VCaP (cell line): ENCODE measurements around the gene HOXA7.

Experiments
- H3K27ac ChIP-seq: fragments of 450-650 bp; 2 replicates; pipeline ENCODE4 v1.5.1; 2017
- TF ChIP-seq, protein P1 (sequence below): fragments of 450-650 bp; conservative IDR thresholded peaks from 2 replicates; pipeline ENCODE4 v1.5.1; 2017; ENCODE audit warnings: mild to moderate bottlenecking, moderate library complexity

Gene HOXA7

GRCh38 chr7:27138472-27138871 lies 18.0 kb downstream of the HOXA7 start:
- H3K27ac ChIP-seq = no peak overlapping the region
- TF ChIP-seq, protein P1, sequence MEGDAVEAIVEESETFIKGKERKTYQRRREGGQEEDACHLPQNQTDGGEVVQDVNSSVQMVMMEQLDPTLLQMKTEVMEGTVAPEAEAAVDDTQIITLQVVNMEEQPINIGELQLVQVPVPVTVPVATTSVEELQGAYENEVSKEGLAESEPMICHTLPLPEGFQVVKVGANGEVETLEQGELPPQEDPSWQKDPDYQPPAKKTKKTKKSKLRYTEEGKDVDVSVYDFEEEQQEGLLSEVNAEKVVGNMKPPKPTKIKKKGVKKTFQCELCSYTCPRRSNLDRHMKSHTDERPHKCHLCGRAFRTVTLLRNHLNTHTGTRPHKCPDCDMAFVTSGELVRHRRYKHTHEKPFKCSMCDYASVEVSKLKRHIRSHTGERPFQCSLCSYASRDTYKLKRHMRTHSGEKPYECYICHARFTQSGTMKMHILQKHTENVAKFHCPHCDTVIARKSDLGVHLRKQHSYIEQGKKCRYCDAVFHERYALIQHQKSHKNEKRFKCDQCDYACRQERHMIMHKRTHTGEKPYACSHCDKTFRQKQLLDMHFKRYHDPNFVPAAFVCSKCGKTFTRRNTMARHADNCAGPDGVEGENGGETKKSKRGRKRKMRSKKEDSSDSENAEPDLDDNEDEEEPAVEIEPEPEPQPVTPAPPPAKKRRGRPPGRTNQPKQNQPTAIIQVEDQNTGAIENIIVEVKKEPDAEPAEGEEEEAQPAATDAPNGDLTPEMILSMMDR = no peak

GRCh38 chr7:27137640-27138315 lies 18.7 kb downstream of the HOXA7 start:
- TF ChIP-seq, protein P1 = no peak
- H3K27ac ChIP-seq = no peak overlapping the region

- H3K27ac ChIP-seq = no peak overlapping the region
- TF ChIP-seq, protein P1 = no peak
Observed at GRCh38 chr7:27134392-27134791, 22.1 kb downstream of the HOXA7 start.

DNA sequence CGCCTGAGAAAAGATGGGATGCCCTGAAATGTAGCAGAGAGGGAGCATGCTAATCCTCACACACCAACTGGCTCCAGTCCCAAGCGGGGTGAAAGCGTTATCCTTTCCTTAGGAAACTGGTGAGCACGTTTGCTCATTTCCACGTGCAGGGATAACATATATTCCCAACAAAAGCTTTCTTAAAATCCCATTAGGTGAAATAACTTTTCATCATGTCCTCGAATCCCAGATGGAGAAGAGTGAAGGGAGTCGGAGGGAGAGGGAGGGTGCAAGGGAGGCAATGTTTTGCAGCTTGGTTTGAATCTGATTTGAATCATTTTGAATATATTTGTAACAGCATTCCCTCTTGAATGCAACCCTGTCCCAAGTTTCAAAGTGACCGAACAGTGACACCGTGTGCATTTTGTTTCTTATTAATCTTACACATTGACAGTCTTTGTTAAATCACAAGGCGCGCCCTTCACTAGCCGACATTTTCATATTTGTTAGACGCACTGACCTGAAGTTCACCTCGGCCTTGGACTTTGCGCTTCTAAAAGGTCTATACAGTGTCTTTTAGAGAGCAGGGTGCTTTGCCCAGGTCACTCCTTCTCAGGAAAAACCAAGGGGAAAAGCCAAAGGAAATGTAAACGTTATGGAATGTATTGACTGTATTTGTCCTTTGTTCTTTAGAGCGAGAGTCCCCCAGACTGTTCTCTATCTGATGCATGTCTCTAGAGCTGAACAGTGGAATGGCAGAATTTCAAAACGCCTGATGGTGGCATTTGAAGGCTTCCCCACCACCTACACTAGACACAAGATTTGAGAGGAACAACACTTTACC lies 22.9 kb downstream of the HOXA7 start:
- TF ChIP-seq, protein P1 = no peak

GRCh38 chr7:27132978-27133377 lies 23.5 kb downstream of the HOXA7 start:
- TF ChIP-seq, protein P1 = no peak
- H3K27ac ChIP-seq = no peak overlapping the region

More for the DNA sequence above, 22.9 kb downstream of the HOXA7 start:
- H3K27ac ChIP-seq = no peak overlapping the region

- TF ChIP-seq, protein P1 = no peak
Observed at GRCh38 chr7:27132214-27132613, 24.3 kb downstream of the HOXA7 start.

GRCh38 chr7:27131390-27131819 lies 25.1 kb downstream of the HOXA7 start:
- TF ChIP-seq, protein P1 = no peak
- peak overlapping the region; percentile 71; the same call in 1 of the 2 replicates for H3K27ac ChIP-seq

More at GRCh38 chr7:27132214-27132613, 24.3 kb downstream of the HOXA7 start:
- H3K27ac ChIP-seq = no peak overlapping the region
